NK-92 (cell line): ENCODE results near the gene ERRFI1.

Source experiments
- DNase-seq: peaks from one replicate; lab custom pipeline; 2025; ENCODE audit not compliant: unreplicated experiment; lab: John Stamatoyannopoulos, UW

The ERRFI1 gene

DNA sequence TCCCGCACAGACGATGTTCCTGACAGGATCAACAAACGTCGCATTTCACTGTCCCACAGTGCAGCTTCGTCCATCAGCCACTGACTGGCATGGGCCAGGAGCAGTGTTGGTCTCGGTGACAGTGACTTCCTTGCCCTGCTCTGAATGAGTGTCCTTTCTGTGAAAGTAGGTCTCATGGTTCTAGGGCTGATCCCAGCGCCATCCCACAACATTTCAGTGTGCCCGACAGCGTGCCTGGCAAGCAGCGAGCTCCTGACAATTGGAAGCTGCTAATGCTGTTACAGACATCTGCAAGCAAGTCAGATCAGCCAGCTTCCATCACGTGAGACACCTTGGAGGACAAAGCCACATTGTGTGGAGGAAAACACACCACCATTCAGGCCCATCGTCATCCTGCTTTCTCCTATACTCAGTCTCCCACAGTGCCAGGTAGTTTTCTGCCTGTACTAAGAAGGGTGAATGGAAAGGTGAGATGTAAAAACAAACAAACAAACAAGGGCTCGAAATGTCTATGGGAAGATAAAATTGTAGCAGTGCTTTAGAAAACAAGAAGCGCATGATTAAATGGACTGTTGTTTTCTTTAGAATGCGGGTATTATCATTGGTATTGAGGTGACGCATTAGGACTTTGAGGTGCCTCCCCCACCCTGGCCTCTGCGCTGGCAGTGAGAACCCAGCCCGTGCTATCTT lies 21.9 kb downstream of the ERRFI1 start:
- DNase-seq = no peak

DNA sequence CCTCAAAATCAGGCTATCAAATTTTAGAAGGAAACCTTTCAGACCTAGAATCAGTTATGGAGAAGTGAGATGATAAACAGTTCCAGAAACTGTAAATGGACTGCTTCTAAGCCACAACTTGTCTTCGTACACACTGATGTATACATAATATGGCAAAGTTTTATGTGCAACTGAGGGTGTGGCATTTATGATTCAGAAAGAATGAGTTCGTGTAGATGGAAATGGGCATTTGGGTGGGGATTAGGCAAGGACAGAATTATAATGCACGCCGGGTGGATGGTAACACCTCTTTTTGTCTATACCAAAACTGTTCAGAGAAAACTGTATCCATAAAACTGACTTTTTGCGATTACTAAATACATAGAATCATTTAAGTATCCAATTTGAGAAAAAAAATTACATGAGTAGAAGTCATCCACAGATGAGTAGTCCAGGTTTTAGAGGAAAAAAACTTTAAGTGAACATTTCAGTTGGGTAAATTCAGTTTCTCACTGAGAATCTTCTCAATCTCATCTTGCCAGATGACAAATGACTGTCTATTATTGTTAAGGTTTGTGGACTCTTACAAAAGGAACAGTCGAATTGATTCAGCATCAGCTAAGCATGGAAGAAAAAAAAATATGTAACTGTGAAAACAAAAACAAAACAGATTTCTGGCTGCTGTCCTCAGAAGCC lies 22.5 kb downstream of the ERRFI1 start:
- DNase-seq = no peak

DNA sequence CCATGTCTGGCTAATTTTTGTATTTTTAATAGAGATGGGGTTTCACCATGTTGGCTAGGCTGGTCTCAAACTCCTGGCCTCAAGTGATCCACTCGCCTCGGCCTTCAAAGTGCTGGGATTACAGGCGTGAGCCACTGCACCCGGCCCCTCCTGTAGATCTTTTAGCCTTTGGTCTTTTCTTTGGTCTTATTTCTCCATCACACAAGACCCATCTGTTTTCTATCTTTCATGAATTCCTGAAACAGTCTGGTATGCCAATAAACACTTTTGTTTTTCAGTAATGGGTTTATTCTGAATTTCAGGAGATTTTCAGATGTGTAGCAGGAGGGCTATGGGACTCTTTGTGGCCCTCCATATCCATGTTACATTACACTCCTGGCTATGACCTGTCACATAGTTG lies 23.2 kb downstream of the ERRFI1 start:
- no peak for DNase-seq

DNA sequence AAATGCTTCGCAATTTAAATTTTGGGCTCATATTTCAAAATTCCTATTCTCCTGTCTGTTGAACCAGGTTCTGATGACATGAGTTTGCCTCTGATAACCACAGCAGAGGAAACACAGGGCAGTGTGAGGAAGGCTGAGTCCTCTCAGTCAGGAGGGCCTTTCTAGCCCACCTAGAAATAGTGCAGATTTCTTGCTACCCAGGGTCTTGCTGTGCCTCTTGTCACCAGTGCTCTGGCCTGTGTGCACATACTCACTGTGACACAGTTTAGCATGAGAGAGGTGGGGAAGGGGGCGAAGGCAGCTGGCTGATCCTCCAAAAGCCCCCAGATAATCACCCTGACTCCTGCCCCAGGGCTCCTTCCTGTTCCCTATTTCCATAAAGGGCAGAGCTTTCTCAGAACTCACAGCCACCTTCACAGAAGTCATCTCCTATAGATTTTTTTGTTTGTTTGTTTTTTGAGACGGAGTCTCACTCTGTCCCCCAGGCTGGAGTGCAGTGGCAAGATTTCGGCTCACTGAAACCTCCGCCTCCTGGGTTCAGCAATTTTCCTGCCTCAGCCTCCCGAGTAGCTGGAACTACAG lies 23.7 kb downstream of the ERRFI1 start:
- no peak for DNase-seq

DNA sequence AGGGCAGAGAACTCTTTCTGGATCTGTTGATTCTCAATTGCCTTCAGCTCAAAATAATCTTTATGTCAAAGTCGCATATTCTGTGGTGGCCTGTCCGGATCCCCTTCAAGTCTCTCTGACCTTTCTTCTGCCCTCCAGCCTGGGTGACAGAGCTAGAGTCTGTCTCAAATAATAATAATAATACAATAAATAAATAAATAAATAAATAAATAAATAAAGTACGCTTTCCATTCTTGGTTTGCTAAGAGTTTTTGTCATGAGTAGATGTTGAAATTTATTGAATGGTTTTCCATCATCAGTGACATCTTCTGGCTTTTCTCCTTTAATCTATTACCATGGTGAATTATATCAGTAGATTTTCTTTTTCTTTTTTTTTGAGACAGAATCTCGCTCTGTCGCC lies 30.7 kb downstream of the ERRFI1 start:
- DNase-seq = no peak

DNA sequence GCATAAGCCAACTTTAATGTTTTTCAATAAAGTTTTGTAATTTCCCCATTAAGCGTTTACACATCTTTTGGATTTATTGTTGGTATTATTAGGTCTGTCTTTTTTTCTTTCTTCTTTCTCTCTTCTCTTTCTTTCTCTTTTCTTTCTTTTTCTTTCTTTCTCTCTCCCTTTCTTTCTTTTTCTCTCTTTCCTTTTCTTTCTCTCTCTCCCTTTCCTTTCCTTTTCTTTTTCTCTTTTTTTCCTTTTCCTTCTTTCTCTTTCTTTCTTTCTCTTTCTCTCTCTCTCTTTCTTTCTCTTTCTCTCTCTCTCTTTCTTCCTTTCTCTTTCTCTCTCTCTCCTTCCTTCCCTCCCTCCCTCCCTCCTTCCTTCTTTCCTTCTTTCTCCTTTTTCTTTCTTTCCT lies 31.3 kb downstream of the ERRFI1 start:
- no peak for DNase-seq

DNA sequence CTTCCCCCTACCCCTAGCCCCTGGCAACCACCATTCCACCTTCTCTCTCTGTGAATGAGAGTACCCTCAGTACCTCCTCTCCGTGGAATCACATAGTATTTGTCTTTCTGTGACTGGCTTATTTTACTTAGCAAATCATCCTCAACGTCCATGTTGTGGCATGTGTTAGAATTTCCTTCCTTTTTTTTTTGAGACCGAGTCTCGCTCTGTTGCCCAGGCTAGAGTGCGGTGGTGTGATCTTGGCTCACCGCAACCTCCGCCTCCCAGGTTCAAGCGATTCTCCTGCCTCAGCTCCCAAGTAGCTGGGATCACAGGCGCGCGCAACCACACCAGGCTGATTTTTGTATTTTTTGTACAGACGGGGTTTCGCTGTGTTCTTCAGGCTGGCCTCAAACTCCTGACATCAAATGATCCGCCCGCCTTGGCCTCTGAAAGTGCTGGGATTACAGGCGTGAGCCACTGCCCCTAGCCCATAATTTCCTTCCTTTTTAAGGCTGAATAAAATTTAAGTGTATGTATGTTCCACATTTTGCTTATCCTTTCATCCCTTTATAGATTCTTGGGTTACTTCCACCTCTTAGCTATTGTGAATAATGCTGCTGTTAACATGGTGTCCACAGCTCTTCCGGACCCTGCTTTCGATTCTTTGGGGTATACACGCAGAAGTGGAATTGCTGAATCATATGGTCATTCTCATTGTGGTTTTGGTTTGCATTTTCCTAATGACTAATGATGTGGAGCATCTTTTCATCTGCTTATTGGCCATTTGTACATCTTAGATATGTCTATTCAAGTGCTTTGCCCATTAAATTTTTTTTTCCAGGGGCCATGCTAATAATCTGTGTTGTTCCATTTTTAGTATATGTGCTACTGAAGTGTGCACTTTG lies 32.3 kb downstream of the ERRFI1 start:
- no peak for DNase-seq

DNA sequence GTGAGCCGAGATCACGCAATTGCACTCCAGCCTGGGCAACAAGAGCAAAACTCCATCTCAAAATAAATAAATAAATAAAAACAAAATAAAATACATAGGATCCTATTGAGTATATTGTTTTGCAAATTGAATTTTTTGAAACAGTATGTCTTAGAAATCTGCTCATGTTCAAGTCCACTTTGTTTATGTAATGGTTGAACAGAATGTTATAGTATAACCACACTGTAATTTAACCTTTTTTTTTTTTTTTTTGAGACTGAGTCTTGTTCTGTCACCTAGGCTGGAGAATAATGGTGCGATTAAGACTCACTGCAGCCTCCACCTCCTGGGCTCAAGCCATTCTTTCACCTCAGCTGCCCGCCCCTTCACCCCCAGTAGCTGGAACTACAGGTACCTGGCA lies 33.2 kb downstream of the ERRFI1 start:
- DNase-seq = no peak

DNA sequence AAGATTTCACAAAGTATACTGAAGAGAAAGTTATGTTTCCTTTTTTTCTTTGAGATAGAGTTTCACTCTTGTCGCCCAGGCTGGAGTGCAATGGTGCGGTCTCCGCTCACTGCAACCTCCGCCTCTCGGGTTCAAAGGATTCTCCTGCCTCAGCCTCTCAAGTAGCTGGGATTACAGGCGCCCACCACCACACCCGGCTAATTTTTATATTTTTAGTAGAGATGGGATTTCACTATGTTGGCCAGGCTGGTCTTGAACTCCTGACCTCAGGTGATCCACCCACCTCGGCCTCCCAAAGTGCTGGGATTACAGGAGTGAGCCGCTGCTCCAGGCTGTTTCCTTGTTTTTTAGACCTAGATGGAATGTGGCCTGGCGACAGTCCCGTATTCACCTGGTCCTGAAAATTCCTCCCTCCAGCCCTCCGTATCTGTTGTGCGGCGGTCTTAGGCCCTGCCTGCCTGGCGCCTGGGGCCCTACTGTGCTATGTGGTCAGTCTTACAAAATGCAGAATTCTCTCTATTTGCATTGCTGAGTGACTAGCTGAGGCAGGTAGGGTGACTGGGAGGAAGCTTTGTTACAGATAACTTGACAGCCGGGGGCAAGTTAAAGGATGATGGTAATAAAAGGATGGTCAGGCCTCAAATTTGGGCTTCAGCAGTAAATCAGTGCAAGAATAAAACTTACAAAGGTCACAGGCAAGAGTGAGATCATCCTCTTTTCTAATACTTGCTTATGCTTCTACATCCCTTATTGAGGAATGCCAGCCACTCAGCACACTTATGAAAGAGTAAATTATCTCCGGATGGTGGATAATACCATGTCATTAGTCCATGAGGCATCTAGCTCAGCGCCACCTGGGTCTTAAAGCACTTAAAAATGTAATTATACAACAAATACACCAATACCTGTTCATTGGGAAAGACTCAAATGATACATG lies 34.3 kb downstream of the ERRFI1 start:
- DNase-seq = no peak

DNA sequence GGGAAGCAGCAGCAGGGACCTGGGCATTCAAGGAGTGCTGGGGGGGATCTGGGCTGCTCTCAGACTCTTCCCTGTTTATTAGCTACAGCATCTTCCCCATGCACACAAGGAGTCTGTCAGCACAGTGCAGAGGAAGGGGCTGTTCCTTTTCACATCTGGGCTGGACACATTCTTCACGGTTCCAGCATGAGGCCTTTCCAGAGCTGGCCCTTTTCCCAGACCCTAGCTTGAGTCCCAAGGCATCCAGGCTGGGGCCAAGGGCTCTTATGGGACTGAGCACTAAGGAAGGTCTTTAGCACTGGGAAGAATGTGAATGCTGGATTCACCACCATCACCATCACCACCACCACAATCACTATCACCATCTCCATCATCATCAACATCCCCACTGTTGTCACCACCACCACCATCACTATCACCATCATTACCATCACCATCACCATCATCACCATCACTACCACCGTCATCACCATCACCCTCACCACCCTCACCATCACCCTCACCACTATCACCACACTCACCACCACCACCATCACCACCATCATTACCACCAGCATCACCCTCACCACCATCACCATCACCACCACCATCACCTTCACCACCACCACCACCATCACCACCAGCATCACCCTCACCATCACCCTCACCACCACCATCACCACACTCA lies 36.2 kb downstream of the ERRFI1 start:
- DNase-seq = no peak

DNA sequence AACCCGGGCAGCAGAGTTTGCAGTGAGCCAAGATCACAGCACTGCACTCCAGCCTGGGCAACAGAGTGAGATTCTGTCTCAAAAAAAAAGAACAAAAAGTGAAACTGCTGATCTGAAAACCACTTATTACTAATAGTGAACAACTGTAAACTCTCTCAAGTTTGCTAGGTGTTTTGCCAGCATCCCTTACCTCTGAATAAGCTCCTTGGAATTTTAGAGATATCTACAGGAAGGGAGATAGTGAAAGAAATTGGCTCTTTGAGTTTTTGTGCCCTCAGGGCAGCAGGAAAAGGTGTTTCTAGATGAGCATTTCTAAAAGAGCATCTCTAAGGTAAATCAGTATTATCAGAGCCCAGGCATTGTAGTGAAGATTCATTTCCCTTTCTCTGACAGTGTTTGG lies 37.5 kb downstream of the ERRFI1 start:
- DNase-seq = no peak

- DNase-seq = no peak
These were observed 38.6 kb downstream of the ERRFI1 start for GRCh38 chr1:7987528-7987927.

- DNase-seq = no peak
These were observed 40.1 kb downstream of the ERRFI1 start for GRCh38 chr1:7985851-7986612.

DNA sequence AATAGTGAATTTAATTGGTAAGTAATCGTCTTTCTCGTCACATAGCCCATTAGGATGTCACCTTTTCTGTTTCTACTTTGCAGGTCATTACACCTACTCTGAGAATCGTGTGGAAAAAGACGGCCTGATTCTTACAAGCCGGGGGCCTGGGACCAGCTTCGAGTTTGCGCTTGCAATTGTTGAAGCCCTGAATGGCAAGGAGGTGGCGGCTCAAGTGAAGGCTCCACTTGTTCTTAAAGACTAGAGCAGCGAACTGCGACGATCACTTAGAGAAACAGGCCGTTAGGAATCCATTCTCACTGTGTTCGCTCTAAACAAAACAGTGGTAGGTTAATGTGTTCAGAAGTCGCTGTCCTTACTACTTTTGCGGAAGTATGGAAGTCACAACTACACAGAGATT lies 41.3 kb downstream of the ERRFI1 start:
- DNase-seq = no peak

DNA sequence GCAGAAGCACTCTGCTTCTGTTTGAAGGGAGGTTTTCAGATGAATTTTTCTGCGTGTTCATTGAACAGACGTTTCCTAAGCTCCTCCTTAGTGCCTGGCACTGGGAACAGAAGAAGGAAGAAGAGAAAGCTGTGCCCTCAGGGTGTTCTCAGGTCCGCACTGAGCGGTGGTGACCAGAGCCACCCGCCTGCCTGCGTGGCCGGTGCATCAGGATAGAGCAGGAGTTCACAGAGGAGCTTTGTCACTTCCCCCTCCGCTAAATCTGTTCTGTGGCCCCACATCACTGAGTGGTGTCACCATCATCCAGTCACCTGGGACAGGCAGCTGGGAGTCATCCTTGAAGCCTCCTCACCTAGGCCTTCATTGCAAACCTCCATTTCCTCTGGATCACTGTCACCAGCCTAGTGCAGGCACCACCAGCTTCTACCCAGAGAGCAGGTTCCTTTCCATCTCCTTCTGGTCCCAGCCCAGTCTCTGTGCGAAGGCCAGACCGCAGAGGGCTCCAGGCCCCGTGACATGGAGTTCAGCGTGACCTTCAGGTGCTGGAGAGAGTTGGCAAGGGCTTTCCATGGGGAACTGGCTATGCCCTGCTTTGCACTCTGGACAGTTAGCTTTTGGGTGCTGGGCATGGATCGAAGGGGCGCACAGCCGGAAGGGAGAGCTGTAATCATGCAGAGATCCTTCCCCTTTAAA lies 42.9 kb downstream of the ERRFI1 start:
- no peak for DNase-seq

GRCh38 chr1:7980984-7981383 lies 45.1 kb downstream of the ERRFI1 start:
- DNase-seq = no peak

DNA sequence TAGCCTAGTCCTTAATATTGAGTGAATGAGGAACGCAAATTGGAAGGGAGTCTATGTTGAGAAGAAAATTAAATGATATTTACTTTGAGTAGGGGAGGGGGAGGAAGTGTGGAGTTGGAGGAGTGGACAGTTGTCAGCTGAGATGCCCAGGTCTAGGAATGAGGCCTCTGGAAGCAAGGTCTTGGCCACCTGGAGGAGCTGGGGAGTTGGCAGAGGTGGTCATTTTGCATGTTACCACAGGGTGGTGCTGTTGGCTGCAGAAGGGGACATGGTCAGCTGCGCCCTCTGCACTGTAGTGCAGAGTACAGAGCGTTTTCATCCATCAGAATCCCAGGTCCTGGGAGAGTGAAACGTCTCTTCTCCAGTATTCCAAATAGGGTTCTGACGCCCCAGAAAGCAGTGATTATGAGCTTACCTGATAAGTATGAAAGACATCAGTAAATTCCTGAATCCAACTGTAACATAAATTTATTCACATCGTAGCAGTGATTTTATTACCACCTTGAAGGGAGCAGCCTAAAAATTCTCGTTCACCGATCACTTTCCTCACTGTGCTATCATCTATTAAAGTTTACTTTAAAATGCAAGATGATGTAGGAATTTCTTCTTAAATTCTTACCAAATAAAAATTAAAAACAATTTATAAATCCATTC lies 50.8 kb downstream of the ERRFI1 start:
- DNase-seq = no peak

DNA sequence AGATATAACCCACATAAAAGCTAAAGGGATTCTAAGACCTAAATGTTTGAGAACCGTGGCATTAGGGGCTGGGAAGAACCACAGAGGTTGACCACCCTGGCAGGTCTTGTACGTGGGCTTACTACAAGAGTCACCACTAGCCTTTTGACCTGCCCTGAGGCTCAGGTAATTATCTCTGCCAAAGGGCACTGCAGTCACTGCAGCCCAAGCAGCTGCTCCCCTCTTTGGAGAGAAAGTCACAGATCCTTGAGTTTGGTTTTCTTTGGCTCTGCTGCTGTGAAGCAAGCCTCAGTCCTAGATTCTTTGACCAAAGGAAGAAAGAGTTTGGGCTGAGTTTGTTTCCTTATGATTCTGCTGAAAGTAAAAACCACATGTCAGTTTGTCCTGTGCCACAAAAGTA lies 53.0 kb downstream of the ERRFI1 start:
- no peak for DNase-seq
